Activated T-cell treated with anti-CD3 and anti-CD28 coated beads for 48 hours (primary cell): ENCODE measurements around the gene PCDH19.
"Not testable (repeated sequence)": the region's sequence is repeated elsewhere in the genome, so short reads cannot be mapped to it uniquely, and the experiment has no call there.

Source experiments
- DNase-seq: peaks from one replicate; pipeline ENCODE4 v3.0.0-alpha.2; 2020; ENCODE audit warnings: low read depth

PCDH19 gene

GRCh38 chrX:100409610-100410590 is at the start of gene PCDH19:
Gene PCDH19, minus strand, starts transcription at chrX:100410273. Its CDS starts 1,676 bp downstream, at chrX:100408597.
- DNase-seq: peak; percentile 43

DNA sequence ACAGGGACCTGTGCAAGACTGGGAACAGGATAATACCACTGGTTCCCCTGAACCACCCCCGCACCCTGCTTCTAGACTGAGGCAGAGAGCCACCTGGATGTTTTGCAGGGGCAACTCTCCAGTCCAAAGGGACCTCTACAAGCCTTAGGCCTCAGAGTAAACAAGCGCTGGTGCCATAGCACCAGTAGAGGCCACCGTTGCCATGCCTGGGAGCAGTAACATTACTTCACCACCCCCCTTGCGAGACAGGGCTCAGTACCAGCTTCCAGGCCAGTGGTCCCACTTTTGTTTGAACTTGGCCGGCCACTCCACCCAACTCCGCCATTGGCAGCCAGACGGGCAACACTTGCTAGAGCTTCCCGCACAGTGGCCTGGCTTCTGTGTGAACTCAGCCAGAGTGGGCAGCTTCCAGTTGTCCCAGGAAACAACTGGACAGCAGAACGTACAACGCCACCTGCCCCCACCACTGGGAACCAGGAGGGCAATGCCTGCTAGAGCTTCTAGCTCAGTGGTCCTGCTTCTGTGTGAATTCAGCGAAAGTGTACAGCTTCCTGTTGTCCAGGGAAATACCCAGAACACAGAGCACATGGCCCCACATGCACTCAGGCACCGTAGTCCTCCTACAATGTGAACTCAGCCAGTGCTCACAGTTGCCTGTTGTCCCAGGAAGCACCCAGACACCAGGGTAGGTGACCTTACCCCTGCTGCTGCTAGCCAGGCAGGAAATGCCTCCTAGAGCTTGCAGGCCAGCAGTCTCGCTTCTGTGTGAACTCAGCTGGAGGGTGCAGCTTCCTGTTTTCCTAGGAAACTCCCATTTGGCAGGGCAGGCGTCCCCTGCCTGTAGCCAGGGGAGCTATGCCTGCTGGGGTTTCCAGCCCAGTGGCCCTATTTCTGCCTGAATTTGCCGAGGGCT is 39.9 kb upstream of the PCDH19 start:
- no peak for DNase-seq

DNA sequence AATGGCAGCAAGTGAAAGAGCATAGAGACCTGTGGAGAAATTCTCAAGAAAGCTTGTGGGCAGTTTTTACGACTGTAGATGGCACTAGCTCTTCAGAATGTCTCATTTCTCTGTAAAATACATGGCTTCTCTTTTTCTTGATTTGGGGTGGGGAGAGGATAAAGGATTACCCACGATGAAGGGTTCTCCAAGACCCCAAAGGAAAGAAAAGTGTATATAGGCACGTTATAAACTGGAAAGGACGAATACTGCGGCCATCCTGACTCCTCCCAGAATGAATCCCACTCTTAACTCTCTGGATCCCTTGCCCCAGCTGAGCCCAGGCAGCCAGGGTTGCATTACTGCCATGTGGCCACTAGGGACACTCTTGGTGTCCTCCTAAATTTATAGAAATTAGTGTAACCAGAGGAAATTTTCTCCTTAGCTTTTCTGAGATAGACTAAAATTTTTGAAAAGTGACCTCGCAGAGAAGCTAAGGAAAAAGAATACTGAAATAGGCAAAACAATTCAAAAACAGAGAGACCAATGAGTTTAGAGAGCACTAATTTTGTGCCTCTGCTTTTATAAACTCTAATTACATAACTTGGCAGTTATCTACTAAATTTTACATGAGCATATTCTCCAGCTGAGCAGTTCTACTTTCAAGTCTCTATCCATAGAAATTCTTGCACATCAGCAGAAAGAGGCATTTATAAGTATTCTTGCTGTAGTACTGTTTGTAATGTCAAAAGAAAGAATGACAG is 37.8 kb upstream of the PCDH19 start:
- DNase-seq: peak; percentile 0

DNA sequence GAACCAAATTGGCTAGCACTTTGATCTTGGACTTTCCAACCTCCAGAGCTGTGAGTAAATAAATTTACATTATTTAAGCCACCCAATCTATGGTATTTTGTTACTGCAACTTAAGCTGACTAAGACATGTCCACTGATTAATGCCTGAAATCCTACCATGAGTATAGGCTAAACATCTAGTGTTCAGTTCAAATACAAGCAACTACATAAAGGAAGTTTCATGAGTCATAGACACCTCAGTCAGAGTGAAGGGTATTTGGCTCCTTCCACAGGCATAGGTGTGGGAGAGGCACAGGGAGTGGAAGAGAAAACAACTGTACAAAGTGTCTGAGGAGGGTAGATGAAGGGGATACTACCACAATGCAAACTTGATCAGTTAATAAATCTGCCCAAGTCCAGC is 35.5 kb upstream of the PCDH19 start:
- DNase-seq: no peak

DNA sequence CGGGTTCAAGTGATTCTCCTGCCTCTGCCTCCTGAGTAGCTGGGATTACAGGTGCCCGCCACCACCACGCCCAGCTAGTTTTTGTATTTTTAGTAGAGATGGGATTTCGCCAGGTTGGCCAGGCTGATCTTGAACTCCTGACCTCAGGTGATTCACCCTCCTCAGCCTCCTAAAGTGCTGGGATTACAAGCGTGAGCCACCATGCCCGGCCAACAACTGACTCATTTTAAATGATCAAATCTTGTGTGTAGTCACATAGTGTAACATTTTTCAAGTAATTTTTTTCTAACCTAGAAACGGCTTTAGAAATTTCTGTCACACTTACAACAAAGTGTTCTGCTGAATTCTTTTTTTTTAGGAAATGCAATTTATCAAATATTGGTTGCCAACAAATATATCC is 31.2 kb upstream of the PCDH19 start:
- DNase-seq: not testable (repeated sequence)

DNA sequence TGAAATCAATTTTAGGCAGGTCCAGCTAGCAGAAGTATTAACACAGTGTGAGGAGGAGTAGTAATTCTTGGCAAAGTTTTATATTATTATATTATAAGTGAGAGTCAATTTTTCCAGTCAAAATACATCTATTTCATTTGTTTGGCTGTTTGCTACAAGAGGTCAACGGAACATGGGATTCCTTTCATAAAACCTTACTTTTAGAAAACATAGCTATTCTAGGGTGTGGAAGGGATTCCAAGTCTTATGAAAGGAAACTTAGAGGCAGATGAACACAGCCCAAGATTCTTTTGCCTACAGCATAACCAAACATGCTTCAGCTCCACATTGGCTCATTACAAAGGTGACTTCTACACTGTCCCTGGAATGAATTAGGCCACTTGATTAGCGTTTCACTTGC is 29.9 kb upstream of the PCDH19 start:
- no peak for DNase-seq

GRCh38 chrX:100435726-100436125 is 25.7 kb upstream of the PCDH19 start:
- no peak for DNase-seq

GRCh38 chrX:100424012-100424411 is 13.9 kb upstream of the PCDH19 start:
- no peak for DNase-seq

- no peak for DNase-seq
These were observed 8.5 kb upstream of the PCDH19 start for GRCh38 chrX:100418556-100418955.

- no peak for DNase-seq
These were observed 7.6 kb upstream of the PCDH19 start for GRCh38 chrX:100417681-100418080.

- no peak for DNase-seq
These were observed 3.2 kb upstream of the PCDH19 start for GRCh38 chrX:100413229-100413628.

DNA sequence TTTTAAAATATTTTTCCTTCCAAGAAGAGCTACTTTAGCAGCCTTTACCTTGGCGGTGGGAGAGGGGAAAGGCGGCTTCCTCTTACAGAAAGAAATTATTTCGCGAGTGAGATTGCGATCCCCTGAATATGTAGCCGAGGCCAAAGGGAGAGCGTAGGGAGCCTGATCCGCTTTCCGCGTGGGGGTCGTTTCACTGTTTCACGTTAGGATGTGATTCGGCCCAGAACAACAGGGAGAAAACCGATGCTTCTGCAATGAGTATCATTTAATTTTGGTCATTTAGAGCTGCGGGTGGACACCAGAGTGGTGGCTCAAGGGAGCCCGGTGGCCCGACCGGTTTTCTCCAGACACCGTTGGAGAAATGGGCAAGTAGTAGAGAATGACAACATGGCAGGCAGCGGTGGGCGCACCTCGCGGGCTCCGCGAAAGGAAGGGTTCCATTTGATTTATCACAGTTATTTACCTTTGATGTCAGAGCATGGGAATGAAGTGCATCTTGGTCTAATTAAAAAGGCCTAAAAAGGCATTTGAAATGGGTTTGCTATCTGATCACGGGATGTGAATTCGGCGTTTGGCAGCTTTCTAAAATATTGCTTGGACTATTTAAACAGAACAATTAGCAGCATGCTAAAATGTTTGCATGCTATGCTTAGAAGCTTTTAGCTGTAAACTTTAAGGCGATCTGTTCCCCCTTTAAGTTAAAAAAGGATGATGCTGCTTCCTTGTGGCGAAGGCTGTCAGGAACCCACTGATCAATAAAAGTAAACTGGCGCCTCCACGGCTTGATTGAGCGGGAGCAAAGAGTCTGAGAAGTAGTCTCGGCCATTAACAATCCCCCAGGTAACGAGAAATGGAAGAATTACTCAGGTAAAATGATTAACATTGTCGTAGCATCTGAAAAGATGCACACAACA is 2.0 kb upstream of the PCDH19 start:
- DNase-seq: no peak

DNA sequence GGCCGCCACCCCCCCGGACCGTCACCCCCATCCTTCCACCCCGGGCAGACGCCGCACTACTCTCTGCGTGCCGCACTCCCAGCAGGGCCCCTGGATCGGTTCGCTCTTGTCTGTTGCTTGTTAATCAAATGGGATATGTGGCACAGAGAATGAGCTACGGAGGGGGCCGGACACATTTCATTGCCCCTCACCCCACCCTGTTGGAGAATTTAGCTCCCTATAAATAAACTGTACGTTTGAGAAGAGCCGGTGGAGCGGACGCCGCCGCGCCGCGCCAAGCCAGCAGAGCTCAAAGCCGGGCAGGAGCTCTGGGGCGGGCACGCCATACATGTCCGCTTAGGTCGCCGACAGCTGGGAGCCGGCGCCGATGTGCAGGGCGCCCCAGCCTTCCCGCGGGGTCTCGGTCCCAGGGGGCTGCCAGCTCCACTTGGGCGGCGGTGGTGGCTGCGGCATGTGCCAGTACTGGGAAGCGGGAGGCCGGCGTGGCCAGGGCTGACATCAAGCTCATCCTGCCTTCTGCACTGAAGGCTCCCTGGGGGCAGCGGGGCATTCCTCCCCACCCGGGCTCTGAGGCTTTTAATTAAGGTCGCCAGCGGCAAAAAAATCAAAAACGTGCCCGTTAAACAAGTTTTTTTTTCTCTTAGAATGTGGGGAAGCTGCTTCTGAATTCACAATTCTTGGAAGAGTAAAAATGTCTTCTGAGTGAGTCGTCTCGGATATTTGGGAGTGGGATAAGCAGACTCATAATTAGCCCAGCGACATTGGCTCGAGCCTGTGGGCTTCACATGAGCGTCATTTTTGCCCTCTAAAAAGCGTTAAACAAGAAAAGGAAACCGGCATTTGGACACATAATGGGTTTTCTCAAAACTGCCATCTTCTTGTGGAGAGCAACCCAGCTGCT is 1.1 kb upstream of the PCDH19 start:
- no peak for DNase-seq

DNA sequence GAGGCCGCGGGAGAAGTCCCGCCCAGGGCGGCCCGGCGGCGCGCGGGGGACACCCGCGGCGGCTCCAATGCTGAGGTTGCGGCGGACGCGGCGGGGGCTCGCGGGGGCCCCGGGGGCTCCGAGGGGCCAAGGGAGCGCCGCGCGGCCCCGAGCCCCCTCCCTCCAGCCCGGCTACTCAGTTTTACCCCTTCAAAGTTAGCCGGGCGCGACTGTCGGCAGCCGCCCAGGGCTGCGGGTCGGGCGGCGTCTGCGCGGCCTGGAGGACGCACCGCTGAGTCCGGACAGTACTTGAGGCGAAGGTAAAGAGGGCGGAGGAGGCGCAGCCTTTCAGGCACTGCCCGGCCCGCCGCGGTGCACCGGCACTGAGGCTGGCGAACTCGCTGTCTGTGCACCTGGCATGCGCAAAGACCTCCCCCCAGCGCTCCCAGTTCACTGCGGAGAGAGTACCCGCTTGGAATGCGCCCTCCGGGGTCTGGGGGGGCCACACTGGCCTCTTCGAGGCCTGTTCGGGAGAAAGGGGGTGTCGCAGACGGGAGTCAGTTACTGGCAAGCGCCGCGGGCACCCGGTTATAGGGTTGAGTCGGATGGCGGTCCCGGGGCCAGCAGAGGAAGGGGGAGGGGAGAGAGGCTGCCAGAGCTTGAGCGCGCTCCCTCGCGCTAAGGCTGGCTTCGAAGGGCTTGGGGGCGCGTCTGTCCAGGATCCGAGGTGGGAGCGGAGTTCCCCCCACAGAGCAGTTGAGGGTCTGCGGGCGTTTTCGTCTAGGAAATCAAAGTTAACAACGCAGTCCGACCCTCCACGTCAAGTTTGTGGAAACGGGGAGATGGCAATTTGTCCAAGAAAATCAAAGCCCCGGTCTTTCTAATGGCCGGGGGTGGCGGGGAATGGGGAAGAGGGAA is 1.1 kb downstream of the PCDH19 start:
- no peak for DNase-seq

- DNase-seq: no peak
These were observed 2.0 kb downstream of the PCDH19 start for GRCh38 chrX:100407784-100408712.

- no peak for DNase-seq
These were observed 2.8 kb downstream of the PCDH19 start for GRCh38 chrX:100407147-100407783.

- no peak for DNase-seq
These were observed 4.6 kb downstream of the PCDH19 start for GRCh38 chrX:100405424-100405823.
